Lung microvascular endothelial cell (primary cell): ENCODE measurements around the gene RAB3GAP2. TPM values are rescaled to one million over a fixed set of nuclear protein-coding genes. Genes with fewer than 3 reads are reported as not detected.
"Not testable (repeated sequence)": the region's sequence is repeated elsewhere in the genome, so short reads cannot be mapped to it uniquely, and the experiment has no call there.

Source experiments
- DNase-seq, 2 donors: peaks; one replicate each; pipeline versions ENCODE4 v3.0.0 to v3.0.0-alpha.2; 2010; ENCODE audit warnings: low read depth in 2 of 2
- total RNA-seq: library from RNA; depleted of rRNA; stranded (reverse); fragments of >200 nt; gene quantifications from 2 replicates; pipeline ENCODE4 v1.2.1, GENCODE V29; 2014

Gene RAB3GAP2
- total RNA-seq, 1 donor from 2014 or later: 23.8 TPM

GRCh38 chr1:220144051-220144450 is 128.2 kb downstream of the RAB3GAP2 start:
- peak in 1 of 2 donors; percentile 43 for DNase-seq

DNA sequence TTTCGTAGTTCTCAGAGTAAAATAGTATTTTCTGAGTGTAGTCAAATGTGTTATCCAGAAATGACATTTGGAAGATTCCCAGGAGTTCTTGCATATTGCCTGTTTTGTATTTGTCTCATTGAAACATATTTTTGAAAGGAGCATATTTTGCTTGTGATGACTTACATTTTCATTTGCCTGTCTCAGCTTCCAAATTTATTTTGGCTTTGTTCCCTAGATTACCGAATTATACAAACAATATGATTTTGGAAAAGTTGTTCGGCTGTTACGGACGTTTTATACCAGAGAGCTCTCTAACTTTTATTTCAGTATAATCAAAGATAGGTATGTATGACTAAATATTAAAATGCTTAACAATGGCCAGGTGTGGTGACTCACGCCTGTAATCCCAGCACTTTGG is 132.3 kb downstream of the RAB3GAP2 start:
- DNase-seq: peak in 1 of 2 donors; percentile 70

DNA sequence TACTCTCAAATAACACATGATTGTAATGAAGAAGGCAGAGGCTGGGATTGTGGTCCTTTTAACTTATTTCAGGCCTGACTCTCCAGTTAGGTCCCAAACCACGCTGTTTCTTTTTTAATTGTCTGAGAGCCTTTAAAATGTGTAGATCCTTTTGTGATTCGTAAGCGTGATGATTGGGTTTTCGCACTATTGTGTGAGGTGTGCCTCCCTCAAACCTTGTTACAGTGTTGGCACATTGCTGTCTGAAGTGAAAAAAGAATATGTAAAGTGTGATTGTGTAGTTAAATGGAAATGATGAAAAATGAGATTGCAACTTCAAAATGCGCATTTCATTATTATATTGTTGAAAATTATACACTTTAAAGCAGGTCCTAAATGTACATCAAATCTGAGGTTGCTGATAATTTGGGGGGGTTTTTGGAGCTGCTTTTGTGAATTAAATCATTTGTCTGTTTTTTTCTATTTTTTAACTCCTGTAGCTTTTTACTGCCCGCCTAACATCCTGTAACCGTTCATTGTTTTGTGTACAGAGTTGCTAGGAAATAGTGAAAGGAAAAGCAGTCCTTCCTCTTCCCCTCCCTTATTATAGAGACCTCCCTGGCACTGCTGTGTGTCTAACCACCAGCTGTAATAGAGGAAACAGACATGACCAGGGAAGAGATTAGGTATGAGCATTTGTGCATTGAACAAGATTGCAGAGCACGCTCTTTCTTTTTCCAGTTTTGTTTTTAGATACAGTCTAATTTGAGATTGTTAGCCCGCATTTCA is 135.1 kb downstream of the RAB3GAP2 start:
- DNase-seq: peak; percentile 96 to 98

GRCh38 chr1:220135755-220136154 is 136.5 kb downstream of the RAB3GAP2 start:
- peak in 1 of 2 donors; percentile 40 for DNase-seq

DNA sequence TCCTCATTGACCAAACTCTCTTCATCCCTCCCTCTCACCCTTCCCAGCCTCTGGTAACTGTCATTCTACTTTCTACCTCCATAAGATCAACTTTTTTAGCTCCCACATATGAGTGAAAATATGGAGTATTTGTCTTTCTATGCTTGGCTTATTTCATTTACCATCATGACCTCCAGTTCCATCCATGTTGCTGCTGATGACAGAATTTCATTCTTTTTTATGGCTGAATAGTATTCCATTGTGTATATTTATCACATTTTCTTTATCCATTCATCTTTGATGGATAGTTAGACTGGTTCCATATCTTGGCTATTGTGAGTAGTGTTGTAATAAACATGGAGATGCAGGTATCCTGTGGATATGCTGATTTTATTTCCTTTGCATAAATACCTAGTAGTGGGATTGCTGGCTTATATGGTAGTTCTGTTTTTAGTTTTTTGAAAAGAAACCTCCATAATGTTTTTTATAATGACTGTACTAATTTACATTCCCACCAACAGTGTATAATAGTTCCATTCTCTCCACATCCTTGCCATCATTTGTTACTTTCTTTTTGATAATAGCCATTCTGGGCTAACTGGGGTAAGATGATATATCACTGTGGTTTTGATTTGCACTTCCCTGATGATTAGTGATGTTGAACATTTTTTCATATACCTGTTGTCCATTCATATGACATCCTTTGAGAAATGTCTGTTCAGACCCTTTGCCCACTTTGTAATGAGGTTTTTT is 142.6 kb downstream of the RAB3GAP2 start:
- no peak for DNase-seq

DNA sequence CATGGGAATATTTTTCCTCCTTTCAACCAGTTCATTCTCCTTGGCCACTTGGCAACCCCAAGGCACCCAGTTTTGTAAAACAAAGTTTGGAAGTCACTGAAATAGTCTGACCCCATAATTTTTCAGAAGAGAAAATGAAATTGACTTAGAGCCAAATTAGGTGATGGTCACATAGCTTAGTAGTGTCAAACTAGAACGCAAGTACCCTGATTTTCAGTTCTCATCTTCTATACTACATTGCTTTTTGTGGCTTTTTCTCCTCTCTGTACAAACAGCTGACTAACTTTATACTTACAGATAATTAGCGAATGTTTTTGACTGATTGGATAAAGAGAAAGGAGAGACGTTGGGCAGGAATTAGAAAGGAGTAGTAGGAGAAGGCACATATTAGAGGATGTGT is 145.2 kb downstream of the RAB3GAP2 start:
- DNase-seq: no peak

DNA sequence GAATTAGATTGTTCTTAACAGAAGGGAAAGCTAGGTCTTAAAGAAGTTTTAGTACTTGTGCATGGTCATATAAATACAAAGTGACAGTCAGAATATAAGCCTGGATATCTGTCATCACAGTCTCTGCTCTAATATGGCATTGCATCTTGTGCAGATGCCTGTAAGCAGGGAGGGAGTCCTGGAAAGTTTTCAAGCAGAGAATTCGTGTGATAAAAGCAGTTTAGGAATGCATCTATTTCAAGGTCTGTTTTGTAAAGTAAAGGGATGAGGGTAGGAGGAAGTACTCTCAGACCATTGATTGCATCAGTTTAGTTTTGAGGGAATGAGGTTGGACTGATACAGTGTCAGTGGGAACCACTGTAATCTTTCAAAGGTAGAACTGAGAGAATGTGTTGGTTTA is 147.7 kb downstream of the RAB3GAP2 start:
- no peak for DNase-seq

DNA sequence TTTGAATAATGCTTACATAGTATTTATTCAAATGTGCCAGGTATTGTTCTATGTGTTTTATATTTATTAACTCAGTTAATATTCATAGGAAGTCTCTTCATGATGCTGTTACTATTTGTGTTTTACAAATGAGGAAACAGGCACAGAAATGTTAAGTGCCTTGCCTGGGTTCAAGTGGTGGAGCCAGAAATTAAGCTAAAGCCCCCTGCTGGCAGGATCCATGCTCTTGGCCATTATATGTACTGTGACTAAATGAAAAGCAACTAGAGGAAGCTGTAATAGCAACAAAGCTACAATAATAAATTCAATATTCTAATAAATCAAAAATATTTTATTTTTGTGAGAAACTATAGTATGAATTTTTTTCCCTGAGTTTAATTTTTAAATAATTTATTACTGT is 148.4 kb downstream of the RAB3GAP2 start:
- peak; percentile 4 to 11 for DNase-seq

GRCh38 chr1:220123066-220123465 is 149.2 kb downstream of the RAB3GAP2 start:
- no peak for DNase-seq

- peak in 1 of 2 donors; percentile 24 for DNase-seq
Measured at GRCh38 chr1:220121791-220122530, 150.3 kb downstream of the RAB3GAP2 start.

- DNase-seq: no peak
Measured at GRCh38 chr1:220119043-220119512, 153.2 kb downstream of the RAB3GAP2 start.

- DNase-seq: peak; percentile 58 to 65
Measured at GRCh38 chr1:220113136-220113695, 159.0 kb downstream of the RAB3GAP2 start.

- DNase-seq: not testable (repeated sequence)
Measured at GRCh38 chr1:220112600-220112999, 159.7 kb downstream of the RAB3GAP2 start.

GRCh38 chr1:220110473-220110872 is 161.8 kb downstream of the RAB3GAP2 start:
- not testable (repeated sequence) for DNase-seq

DNA sequence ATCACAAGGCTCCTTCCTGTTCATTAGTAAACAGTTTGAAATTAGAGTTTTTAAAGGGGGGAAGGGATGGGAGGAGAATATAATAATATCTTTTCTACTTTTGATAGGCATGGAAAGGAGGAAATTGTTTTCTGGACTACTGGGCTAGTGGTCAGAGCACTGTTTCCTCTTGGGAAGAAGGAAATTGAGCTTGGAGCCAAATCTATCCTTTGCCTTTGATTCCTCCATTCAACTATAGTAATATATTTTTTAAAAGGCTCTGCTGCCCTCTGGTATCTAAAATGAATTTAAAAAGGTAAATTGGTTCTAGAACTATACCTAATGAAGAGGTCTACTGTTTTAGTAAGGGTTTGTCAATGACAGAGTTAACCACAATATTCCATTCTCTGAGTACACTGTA is 172.4 kb downstream of the RAB3GAP2 start:
- peak; percentile 12 to 81 for DNase-seq

Other genes starting within 250 kb of the RAB3GAP2 start
- gene EPRS1, start 225.9 kb downstream of the RAB3GAP2 start, total RNA-seq: 84.8 and 101 TPM in 2 replicates
- gene BPNT1, start 182.7 kb downstream of the RAB3GAP2 start, total RNA-seq: 20.0 and 28.6 TPM in 2 replicates
- gene IARS2, start 178.3 kb downstream of the RAB3GAP2 start, total RNA-seq: 78.5 and 89.9 TPM in 2 replicates